Measurements from ENCODE around the gene TCERG1.

DNA sequence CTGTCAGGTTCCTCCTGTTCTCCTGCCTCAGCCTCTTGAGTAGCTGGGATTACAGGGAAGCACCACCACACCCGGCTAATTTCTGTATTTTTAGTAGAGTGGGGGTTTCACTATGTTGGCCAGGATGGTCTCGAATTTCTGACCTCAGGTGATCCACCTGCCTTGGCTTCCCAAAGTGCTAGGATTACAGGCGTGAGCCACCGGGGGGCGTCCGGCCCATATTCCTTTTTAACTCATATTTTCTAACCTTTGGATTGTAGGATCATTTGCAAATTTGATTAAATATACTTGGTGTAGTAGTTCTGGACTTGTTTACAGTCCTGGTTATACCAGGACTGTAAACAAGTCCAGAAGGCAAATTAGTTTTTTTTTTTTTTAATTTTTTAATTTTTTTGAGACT, 4.3 kb downstream of the TCERG1 start:
- TF ChIP-seq, protein P1, sequence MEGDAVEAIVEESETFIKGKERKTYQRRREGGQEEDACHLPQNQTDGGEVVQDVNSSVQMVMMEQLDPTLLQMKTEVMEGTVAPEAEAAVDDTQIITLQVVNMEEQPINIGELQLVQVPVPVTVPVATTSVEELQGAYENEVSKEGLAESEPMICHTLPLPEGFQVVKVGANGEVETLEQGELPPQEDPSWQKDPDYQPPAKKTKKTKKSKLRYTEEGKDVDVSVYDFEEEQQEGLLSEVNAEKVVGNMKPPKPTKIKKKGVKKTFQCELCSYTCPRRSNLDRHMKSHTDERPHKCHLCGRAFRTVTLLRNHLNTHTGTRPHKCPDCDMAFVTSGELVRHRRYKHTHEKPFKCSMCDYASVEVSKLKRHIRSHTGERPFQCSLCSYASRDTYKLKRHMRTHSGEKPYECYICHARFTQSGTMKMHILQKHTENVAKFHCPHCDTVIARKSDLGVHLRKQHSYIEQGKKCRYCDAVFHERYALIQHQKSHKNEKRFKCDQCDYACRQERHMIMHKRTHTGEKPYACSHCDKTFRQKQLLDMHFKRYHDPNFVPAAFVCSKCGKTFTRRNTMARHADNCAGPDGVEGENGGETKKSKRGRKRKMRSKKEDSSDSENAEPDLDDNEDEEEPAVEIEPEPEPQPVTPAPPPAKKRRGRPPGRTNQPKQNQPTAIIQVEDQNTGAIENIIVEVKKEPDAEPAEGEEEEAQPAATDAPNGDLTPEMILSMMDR (IDR thresholded peaks at IDR 0.05 in 2 of 3, conservative IDR thresholded peaks at IDR 0.05 in 1 of 3; ENCODE audit: borderline replicate concordance in 1 of 3, insufficient read depth in 1 of 3, low read depth in 2 of 3, low read length in 2 of 3), result peak in 2 of 3 experiments; percentile 47 to 54; a peak in 3 of 6 replicates
- TF ChIP-seq EZH2 (IDR thresholded peaks at IDR 0.05), result no peak
- no peak for TF ChIP-seq POLR2A (IDR thresholded peaks at IDR 0.05; ENCODE audit: borderline replicate concordance, extremely low read depth, insufficient read depth, insufficient read length)
- no peak for TF ChIP-seq FOSL1 (IDR thresholded peaks at IDR 0.05; ENCODE audit: low read depth)
- TF ChIP-seq, protein P2, sequence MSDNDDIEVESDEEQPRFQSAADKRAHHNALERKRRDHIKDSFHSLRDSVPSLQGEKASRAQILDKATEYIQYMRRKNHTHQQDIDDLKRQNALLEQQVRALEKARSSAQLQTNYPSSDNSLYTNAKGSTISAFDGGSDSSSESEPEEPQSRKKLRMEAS (IDR thresholded peaks at IDR 0.05), result no peak
- TF ChIP-seq EZH2phosphoT487 (IDR thresholded peaks at IDR 0.05; ENCODE audit: borderline replicate concordance), result no peak
- no peak for TF ChIP-seq SP1 (IDR thresholded peaks at IDR 0.05; ENCODE audit: low read depth)
- no peak for TF ChIP-seq CEBPB (IDR thresholded peaks at IDR 0.05; ENCODE audit: low read depth)
- TF ChIP-seq POLR2AphosphoS5 (IDR thresholded peaks at IDR 0.05; ENCODE audit: low read depth, low read length), result no peak
- TF ChIP-seq ZNF274 (IDR thresholded peaks at IDR 0.05; ENCODE audit: low read depth, low read length), result no peak
- no peak for TF ChIP-seq SRF (IDR thresholded peaks at IDR 0.05; ENCODE audit: low read depth)
- TF ChIP-seq SIN3A (IDR thresholded peaks at IDR 0.05; ENCODE audit: low read depth), result no peak
- TF ChIP-seq, protein P3, sequence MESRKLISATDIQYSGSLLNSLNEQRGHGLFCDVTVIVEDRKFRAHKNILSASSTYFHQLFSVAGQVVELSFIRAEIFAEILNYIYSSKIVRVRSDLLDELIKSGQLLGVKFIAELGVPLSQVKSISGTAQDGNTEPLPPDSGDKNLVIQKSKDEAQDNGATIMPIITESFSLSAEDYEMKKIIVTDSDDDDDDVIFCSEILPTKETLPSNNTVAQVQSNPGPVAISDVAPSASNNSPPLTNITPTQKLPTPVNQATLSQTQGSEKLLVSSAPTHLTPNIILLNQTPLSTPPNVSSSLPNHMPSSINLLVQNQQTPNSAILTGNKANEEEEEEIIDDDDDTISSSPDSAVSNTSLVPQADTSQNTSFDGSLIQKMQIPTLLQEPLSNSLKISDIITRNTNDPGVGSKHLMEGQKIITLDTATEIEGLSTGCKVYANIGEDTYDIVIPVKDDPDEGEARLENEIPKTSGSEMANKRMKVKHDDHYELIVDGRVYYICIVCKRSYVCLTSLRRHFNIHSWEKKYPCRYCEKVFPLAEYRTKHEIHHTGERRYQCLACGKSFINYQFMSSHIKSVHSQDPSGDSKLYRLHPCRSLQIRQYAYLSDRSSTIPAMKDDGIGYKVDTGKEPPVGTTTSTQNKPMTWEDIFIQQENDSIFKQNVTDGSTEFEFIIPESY (IDR thresholded peaks at IDR 0.05; ENCODE audit: extremely low read depth, insufficient replicate concordance, low read length), result no peak

All from HCT116 (cell line).